ENCODE results near the gene SMG7.

- no peak for TF ChIP-seq CTCF (IDR thresholded peaks at IDR 0.05)
- no peak for TF ChIP-seq POLR2A (IDR thresholded peaks at IDR 0.05)
Measured at GRCh38 chr1:183602510-183602909, 130.2 kb downstream of the SMG7 start.

All from tibial nerve (tissue), 3 donors.